ENCODE measurements around the gene CFAP157. TPM values are rescaled to one million over a fixed set of nuclear protein-coding genes. Genes with fewer than 3 reads are reported as not detected.

Gene CFAP157
- total RNA-seq, 2 experiments from 2014 or later: 0.11 TPM; not detected in 1

DNA sequence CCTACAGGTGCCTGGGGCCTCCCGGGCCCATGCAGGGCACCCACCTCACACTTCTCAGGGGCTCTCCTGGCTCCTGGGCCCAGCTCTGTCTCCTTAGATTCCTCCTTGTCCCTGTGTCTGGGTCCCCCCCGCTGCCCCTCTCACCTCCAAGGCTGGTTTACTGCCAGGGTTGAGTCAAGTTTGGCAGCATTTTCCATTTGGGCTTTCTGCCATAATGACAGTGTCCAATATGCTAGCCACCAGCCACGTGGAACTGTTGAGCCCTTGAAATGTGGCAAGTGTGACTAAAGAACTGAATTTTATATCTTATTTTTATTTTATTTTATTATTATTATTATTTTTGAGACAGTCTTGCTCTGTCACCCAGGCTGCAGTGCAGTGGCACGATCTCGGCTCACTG is 11.0 kb downstream of the CFAP157 start:
- Mint-ChIP-seq H3K4me1 (ENCODE audit: low read depth) (peaks cover 34% of the 10 kb centered on the region), H3K27me3 (no peaks in the 10 kb centered on the region), H3K9me3 (no peaks in the 10 kb centered on the region), H3K4me3 (no peak overlapping the region), H3K36me3 (ENCODE audit: low read depth) (no peaks in the 10 kb centered on the region), H3K27ac (no peak overlapping the region)
- POLR2A ChIA-PET: interaction anchor here (1.0 kb wide), 2 partner anchors 17 to 78 kb away, joined by 3 read pairs; no protein-coding TSS in a partner anchor
- DNase-seq (no peak), ATAC-seq (no peak)
- CTCF ChIA-PET: interaction anchor here (1.2 to 4.1 kb wide), 3 partner anchors 17 to 152 kb away, joined by 3 to 25 read pairs (median 3); partner anchors contain the start of gene TOR2A
- intact Hi-C loops (cut with micrococcal nuclease): no loop called here
- TF ChIP-seq, protein P1, sequence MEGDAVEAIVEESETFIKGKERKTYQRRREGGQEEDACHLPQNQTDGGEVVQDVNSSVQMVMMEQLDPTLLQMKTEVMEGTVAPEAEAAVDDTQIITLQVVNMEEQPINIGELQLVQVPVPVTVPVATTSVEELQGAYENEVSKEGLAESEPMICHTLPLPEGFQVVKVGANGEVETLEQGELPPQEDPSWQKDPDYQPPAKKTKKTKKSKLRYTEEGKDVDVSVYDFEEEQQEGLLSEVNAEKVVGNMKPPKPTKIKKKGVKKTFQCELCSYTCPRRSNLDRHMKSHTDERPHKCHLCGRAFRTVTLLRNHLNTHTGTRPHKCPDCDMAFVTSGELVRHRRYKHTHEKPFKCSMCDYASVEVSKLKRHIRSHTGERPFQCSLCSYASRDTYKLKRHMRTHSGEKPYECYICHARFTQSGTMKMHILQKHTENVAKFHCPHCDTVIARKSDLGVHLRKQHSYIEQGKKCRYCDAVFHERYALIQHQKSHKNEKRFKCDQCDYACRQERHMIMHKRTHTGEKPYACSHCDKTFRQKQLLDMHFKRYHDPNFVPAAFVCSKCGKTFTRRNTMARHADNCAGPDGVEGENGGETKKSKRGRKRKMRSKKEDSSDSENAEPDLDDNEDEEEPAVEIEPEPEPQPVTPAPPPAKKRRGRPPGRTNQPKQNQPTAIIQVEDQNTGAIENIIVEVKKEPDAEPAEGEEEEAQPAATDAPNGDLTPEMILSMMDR (IDR thresholded peaks at IDR 0.05): no peak

DNA sequence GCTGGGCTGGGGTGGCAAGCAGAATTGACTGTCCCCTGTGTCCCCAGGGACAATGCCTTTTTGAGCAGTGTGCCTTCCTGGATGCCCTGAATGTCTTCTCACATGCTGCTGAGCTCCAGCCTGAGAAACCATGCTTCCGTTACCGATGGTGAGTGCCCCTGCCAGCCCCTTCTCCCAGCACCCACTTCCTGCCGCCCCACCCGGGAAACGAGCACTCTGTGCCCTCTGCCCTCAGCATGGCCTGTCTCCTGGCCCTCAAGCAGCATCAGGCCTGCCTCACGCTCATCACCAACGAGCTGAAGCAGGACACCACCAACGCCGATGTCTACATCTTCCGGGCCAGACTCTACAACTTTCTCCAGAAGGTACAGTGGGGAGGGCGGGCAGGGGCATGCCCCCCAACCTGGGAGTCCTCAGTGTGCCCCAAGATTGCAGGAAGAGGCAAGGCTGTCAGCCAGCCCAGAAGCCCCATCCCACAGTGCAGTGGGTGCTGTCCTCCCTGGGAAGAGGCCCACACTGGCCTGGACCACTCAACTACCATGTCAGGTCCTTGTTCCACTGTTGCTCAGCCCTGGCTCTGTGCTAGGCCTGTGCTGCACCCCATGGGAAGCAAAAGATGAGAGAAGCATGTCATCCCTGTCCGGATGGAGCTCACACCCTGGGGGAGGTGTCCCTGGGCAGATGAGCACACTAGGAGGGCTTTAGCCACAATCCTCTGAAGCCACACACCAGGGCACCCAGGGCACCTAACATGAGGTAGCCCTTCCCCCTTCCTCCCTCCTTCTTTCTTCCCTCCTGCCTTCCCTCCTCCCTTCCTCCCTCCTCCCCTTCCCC is 13.5 kb downstream of the CFAP157 start:
- CTCF ChIA-PET: interaction anchor here (1.8 kb wide), 1 partner anchor 14 kb away, joined by 11 read pairs; the partner anchor contains the start of gene TOR2A
- POLR2A ChIA-PET: interaction anchor here (2.2 kb wide), 1 partner anchor 9 kb away, joined by 7 read pairs; no protein-coding TSS in a partner anchor
- no peaks in the 10 kb centered on the region for H3K9me3 Mint-ChIP-seq
- intact Hi-C loops (cut with micrococcal nuclease): no loop called here
- ATAC-seq (no peak), DNase-seq (peak; percentile 46)
- H3K36me3 Mint-ChIP-seq (ENCODE audit: low read depth): no peaks in the 10 kb centered on the region
- H3K27me3 Mint-ChIP-seq: no peaks in the 10 kb centered on the region
- peaks cover 27% of the 10 kb centered on the region for H3K4me1 Mint-ChIP-seq (ENCODE audit: low read depth)
- peak overlapping the region; percentile 37 for H3K4me3 Mint-ChIP-seq
- peak overlapping the region; percentile 89 for H3K27ac Mint-ChIP-seq
- TF ChIP-seq, protein P1 (IDR thresholded peaks at IDR 0.05): no peak

DNA sequence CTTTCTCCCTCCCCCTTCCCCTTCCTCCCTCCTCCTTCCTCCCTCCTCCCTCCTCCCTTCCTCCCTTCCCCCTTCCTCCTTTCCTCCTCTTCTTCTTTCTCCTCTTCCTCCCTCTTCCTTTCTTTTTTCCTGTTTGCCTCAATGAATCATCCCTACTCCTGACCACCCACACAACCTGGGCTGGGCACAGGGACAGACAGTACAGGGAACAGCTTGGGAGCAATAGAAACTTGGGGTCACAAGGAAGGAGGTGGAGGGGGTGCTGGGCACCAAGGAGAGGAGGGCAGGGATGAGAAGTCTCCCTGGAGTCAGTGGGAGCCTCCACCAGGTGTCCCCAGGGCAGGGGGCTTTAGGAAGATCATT is 14.1 kb downstream of the CFAP157 start:
- H3K36me3 Mint-ChIP-seq (ENCODE audit: low read depth): no peaks in the 10 kb centered on the region
- intact Hi-C loops (cut with micrococcal nuclease): no loop called here
- peak overlapping the region; percentile 22 for H3K4me3 Mint-ChIP-seq
- ChIA-PET CTCF (interaction anchor here (1.8 kb wide), 1 partner anchor 14 kb away, joined by 11 read pairs; the partner anchor contains the start of gene TOR2A), POLR2A (interaction anchor here (2.2 kb wide), 1 partner anchor 9 kb away, joined by 7 read pairs; no protein-coding TSS in a partner anchor)
- H3K27ac Mint-ChIP-seq: peak overlapping the region; percentile 67
- no peak for ATAC-seq
- TF ChIP-seq, protein P1 (IDR thresholded peaks at IDR 0.05): no peak
- H3K27me3 Mint-ChIP-seq: no peaks in the 10 kb centered on the region
- H3K4me1 Mint-ChIP-seq (ENCODE audit: low read depth): peaks cover 27% of the 10 kb centered on the region
- no peak for DNase-seq
- no peaks in the 10 kb centered on the region for H3K9me3 Mint-ChIP-seq

DNA sequence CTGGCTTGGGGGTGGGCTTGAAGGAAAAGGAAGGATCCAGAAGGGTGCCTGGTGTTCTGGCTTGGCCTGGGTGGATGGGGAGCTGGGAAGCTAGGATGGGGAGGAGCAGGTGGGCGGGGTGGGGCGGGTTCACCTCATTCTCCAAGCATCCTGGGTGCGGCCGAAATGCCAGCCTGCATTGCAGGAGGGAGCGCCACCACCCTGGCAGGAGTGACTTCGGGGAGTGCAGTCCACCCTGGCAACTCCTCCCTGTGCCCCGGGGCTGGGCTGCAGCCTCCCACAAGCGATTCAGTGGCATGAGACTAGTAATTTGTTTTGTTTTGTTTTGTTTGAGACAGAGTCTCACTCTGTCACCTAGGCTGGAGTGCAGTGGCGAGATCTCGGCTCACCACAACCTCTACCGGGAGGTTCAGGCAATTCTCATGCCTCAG is 14.6 kb downstream of the CFAP157 start:
- intact Hi-C loops (cut with micrococcal nuclease): no loop called here
- TF ChIP-seq, protein P1 (IDR thresholded peaks at IDR 0.05): no peak
- peak; percentile 27 for ATAC-seq
- POLR2A ChIA-PET: interaction anchor here (0.9 to 2.2 kb wide), 2 partner anchors 10 kb away, joined by 3 to 7 read pairs; no protein-coding TSS in a partner anchor
- Mint-ChIP-seq H3K27me3 (no peaks in the 10 kb centered on the region), H3K27ac (peak overlapping the region; percentile 67), H3K4me3 (no peak overlapping the region), H3K4me1 (ENCODE audit: low read depth) (peaks cover 21% of the 10 kb centered on the region), H3K36me3 (ENCODE audit: low read depth) (no peaks in the 10 kb centered on the region), H3K9me3 (no peaks in the 10 kb centered on the region)
- DNase-seq: no peak
- CTCF ChIA-PET: interaction anchor here (2.6 kb wide), 1 partner anchor 13 kb away, joined by 9 read pairs; the partner anchor contains the start of gene TOR2A
